Upper lobe of left lung (tissue), 4 donors: ENCODE measurements around the gene RGS7.
"Not testable (repeated sequence)": the region's sequence is repeated elsewhere in the genome, so short reads cannot be mapped to it uniquely, and the experiment has no call there.

ENCODE experiments used
- EP300 ChIP-seq, 4 donors: sonication (generic); formaldehyde crosslinking; IDR thresholded peaks; one replicate each; pipeline ENCODE4 v1.5.1; 2017; ENCODE audit warnings: antibody characterized with exemption in 4 of 4, control low read depth in 2 of 4
- POLR2AphosphoS5 ChIP-seq, 2 donors: sonication (generic); formaldehyde crosslinking; IDR thresholded peaks; one replicate each; pipeline ENCODE4 v1.5.1; 2017; ENCODE audit warnings: antibody characterized with exemption in 2 of 2
- TF ChIP-seq, protein P1 (sequence below), 6 experiments: fragments of 450-650 bp in 4 of 6; fragments of 200-600 bp in 2 of 6; sonication (generic) in 2 of 6; IDR thresholded peaks; one replicate each; pipeline ENCODE4 v1.5.1; 2016 to 2019; ENCODE audit warnings: antibody characterized with exemption in 6 of 6

DNA sequence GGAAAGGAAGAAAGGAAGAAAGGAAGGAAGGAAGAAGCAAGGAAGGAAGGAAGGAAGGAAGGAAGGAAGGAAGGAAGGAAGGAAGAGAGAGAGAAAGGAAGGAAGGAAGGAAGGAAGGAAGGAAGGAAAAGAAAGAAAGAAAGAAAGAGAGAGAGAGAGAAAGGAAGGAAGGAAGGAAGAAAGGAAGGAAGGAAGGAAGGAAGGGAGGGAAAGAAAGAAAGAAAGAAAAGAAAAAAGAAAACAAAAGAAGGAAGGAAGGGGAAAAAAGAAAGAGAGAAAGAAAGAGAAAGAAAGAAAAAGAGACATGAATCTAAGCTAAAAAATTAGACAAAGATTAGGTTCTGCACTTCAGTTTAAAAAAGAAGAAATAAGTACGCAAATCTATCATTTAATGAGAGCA is 136.1 kb downstream of the RGS7 start:
- TF ChIP-seq, protein P1, sequence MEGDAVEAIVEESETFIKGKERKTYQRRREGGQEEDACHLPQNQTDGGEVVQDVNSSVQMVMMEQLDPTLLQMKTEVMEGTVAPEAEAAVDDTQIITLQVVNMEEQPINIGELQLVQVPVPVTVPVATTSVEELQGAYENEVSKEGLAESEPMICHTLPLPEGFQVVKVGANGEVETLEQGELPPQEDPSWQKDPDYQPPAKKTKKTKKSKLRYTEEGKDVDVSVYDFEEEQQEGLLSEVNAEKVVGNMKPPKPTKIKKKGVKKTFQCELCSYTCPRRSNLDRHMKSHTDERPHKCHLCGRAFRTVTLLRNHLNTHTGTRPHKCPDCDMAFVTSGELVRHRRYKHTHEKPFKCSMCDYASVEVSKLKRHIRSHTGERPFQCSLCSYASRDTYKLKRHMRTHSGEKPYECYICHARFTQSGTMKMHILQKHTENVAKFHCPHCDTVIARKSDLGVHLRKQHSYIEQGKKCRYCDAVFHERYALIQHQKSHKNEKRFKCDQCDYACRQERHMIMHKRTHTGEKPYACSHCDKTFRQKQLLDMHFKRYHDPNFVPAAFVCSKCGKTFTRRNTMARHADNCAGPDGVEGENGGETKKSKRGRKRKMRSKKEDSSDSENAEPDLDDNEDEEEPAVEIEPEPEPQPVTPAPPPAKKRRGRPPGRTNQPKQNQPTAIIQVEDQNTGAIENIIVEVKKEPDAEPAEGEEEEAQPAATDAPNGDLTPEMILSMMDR (IDR thresholded peaks at IDR 0.05): not testable (repeated sequence)
- TF ChIP-seq POLR2AphosphoS5, EP300 (IDR thresholded peaks at IDR 0.05): not testable (repeated sequence)
